Measurements from ENCODE around the gene NACC1.

DNA sequence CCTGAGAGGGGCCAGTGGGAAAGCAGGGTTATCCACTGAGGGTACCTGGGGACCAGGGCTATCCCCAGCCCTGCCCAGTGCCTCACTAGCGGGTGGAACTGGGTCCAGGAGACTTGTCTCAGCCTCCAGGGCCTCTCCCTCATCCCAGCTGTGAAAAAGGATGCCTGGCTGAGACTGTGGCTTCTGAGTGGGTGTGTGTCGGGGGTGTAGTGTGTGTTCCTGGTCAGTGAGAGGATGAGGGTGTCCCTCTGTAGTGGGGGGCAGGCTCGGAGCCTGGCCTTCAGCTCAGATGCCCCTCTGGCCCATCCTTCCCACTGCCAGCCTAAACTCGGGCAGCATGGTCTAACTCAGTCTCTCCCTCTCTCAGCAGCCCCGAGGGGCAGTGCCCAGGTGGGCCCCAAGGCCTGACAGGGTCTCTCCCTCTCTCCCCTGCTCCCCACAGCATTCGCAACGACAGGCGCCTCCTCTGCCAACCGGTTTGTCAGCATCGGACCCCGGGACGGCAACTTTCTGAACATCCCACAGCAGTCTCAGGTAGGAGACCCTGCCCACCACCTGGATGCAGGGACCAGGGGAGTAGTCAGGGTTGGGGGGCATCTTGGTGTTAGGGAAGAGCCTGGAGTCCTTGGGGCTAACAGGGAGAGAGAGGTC is 28.1 kb upstream of the NACC1 start:
- TF ChIP-seq, protein P1, sequence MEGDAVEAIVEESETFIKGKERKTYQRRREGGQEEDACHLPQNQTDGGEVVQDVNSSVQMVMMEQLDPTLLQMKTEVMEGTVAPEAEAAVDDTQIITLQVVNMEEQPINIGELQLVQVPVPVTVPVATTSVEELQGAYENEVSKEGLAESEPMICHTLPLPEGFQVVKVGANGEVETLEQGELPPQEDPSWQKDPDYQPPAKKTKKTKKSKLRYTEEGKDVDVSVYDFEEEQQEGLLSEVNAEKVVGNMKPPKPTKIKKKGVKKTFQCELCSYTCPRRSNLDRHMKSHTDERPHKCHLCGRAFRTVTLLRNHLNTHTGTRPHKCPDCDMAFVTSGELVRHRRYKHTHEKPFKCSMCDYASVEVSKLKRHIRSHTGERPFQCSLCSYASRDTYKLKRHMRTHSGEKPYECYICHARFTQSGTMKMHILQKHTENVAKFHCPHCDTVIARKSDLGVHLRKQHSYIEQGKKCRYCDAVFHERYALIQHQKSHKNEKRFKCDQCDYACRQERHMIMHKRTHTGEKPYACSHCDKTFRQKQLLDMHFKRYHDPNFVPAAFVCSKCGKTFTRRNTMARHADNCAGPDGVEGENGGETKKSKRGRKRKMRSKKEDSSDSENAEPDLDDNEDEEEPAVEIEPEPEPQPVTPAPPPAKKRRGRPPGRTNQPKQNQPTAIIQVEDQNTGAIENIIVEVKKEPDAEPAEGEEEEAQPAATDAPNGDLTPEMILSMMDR (IDR thresholded peaks at IDR 0.05): no peak
- TF ChIP-seq POLR2A (IDR thresholded peaks at IDR 0.05) (no peak), EP300 (IDR thresholded peaks at IDR 0.05) (no peak)
